CD4-positive, alpha-beta T cell treated with Interleukin-15 for 1 hour (primary cell): ENCODE measurements around the gene NELL1.
"Not testable (repeated sequence)": the region's sequence is repeated elsewhere in the genome, so short reads cannot be mapped to it uniquely, and the experiment has no call there.

Experiments used
- DNase-seq: peaks from one replicate; pipeline ENCODE4 v3.0.0-alpha.2; 2020

Gene NELL1

GRCh38 chr11:21257461-21257860 lies 588.1 kb downstream of the NELL1 start:
- no peak for DNase-seq

GRCh38 chr11:21258414-21258813 lies 589.0 kb downstream of the NELL1 start:
- DNase-seq: no peak

GRCh38 chr11:21260101-21260500 lies 590.7 kb downstream of the NELL1 start:
- DNase-seq: no peak

GRCh38 chr11:21262992-21263391 lies 593.6 kb downstream of the NELL1 start:
- no peak for DNase-seq

GRCh38 chr11:21264125-21264524 lies 594.7 kb downstream of the NELL1 start:
- DNase-seq: no peak

- DNase-seq: no peak
These were observed 598.6 kb downstream of the NELL1 start for GRCh38 chr11:21268036-21268435.

- DNase-seq: not testable (repeated sequence)
These were observed 602.8 kb downstream of the NELL1 start for GRCh38 chr11:21272139-21272538.

GRCh38 chr11:21278840-21279239 lies 609.5 kb downstream of the NELL1 start:
- DNase-seq: no peak

GRCh38 chr11:21285104-21285503 lies 615.7 kb downstream of the NELL1 start:
- no peak for DNase-seq

GRCh38 chr11:21289686-21290085 lies 620.3 kb downstream of the NELL1 start:
- no peak for DNase-seq

- no peak for DNase-seq
These were observed 626.1 kb downstream of the NELL1 start for GRCh38 chr11:21295508-21295907.

GRCh38 chr11:21301981-21302380 lies 632.6 kb downstream of the NELL1 start:
- no peak for DNase-seq

GRCh38 chr11:21306739-21307358 lies 637.5 kb downstream of the NELL1 start:
- no peak for DNase-seq

GRCh38 chr11:21307874-21308273 lies 638.5 kb downstream of the NELL1 start:
- no peak for DNase-seq

GRCh38 chr11:21316591-21316990 lies 647.2 kb downstream of the NELL1 start:
- DNase-seq: no peak

- DNase-seq: no peak
These were observed 651.7 kb downstream of the NELL1 start for GRCh38 chr11:21321072-21321471.

- DNase-seq: no peak
These were observed 652.1 kb downstream of the NELL1 start for GRCh38 chr11:21321530-21321929.

GRCh38 chr11:21323617-21324016 lies 654.2 kb downstream of the NELL1 start:
- no peak for DNase-seq

- no peak for DNase-seq
These were observed 673.8 kb downstream of the NELL1 start for GRCh38 chr11:21343204-21343603.

- no peak for DNase-seq
These were observed 677.0 kb downstream of the NELL1 start for GRCh38 chr11:21346361-21346760.

GRCh38 chr11:21350613-21351012 lies 681.2 kb downstream of the NELL1 start:
- no peak for DNase-seq

- no peak for DNase-seq
These were observed 684.0 kb downstream of the NELL1 start for GRCh38 chr11:21353425-21353824.

GRCh38 chr11:21364866-21365624 lies 695.7 kb downstream of the NELL1 start:
- DNase-seq: no peak

GRCh38 chr11:21369947-21370346 lies 700.6 kb downstream of the NELL1 start:
- no peak for DNase-seq

GRCh38 chr11:21371044-21371443 lies 701.7 kb downstream of the NELL1 start:
- DNase-seq: no peak
